H1 (cell line): ENCODE data around the gene EMX1. TPM values are rescaled to one million over a fixed set of nuclear protein-coding genes. Genes with fewer than 3 reads are reported as not detected.

Experiments
- CHD1 ChIP-seq: IDR thresholded peaks from 2 replicates; pipeline ENCODE4 v1.6.1; 2012; ENCODE audit warnings: low read depth, low read length, improper control_type of control experiment
- RNF2 ChIP-seq: fragments of 200-900, 300-1000 bp; sonication (generic); IDR thresholded peaks from 2 replicates; pipeline ENCODE4 v1.7.1; 2016; ENCODE audit warnings: borderline replicate concordance, low read depth, mild to moderate bottlenecking, antibody characterized with exemption, low read length; ENCODE audit not compliant: poor library complexity, severe bottlenecking; ENCODE audit errors: missing control alignments
- SUZ12 ChIP-seq: fragments of 200-600 bp; sonication (generic); IDR thresholded peaks from 2 replicates; pipeline ENCODE4 v1.6.1; 2012; ENCODE audit warnings: mild to moderate bottlenecking, inconsistent platforms, low read length, moderate library complexity, mixed read lengths
- TAF1 ChIP-seq: IDR thresholded peaks from 2 replicates; pipeline ENCODE4 v1.6.1; 2011; ENCODE audit warnings: mild to moderate bottlenecking, low read depth, low read length
- polyA plus RNA-seq, 7 experiments: library from polyadenylated mRNA; depleted of rRNA in 3 of 7; stranded (reverse) in 5 of 7; unstranded in 2 of 7; fragments of >200 nt in 5 of 7; fragments of 200-250 nt in 2 of 7; gene quantifications; 1 replicate in 5 of 7; 2 replicates in 1 of 7; 4 replicates in 1 of 7; pipeline versions ENCODE4 v1.2.1 to v1.2.3, GENCODE V29; 2011 to 2013; ENCODE audit warnings: missing spikeins in 2 of 7, mixed read lengths in 2 of 7
- total RNA-seq: library from RNA; stranded (reverse); fragmentation: NEBNext Ultra II Directional; extraction: Animal tissue kit (Norgen Biotek cat#: 25700); gene quantifications from 2 replicates; pipeline ENCODE4 v1.2.1, GENCODE V29; 2021
- TF ChIP-seq, protein P1 (sequence below): fragments of 300-600 bp; sonication (generic); IDR thresholded peaks from 2 replicates; pipeline ENCODE4 v1.7.1; 2012; ENCODE audit warnings: low read length, moderate library complexity, mild to moderate bottlenecking, inconsistent platforms; ENCODE audit not compliant: insufficient replicate concordance
- TF ChIP-seq, protein P2 (sequence below): IDR thresholded peaks from 2 replicates; pipeline ENCODE4 v1.6.1; 2012; ENCODE audit warnings: inconsistent platforms

EMX1 gene
- total and polyA plus RNA-seq, 2 of the 8 experiments (the other 6 are each of a cell fraction or from before 2014, with no cell fraction given): 2.4 to 4.9 TPM

DNA sequence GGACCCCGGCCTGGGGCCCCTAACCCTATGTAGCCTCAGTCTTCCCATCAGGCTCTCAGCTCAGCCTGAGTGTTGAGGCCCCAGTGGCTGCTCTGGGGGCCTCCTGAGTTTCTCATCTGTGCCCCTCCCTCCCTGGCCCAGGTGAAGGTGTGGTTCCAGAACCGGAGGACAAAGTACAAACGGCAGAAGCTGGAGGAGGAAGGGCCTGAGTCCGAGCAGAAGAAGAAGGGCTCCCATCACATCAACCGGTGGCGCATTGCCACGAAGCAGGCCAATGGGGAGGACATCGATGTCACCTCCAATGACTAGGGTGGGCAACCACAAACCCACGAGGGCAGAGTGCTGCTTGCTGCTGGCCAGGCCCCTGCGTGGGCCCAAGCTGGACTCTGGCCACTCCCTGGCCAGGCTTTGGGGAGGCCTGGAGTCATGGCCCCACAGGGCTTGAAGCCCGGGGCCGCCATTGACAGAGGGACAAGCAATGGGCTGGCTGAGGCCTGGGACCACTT, 16.4 kb downstream of the EMX1 start (continued):
- TF ChIP-seq, protein P1, sequence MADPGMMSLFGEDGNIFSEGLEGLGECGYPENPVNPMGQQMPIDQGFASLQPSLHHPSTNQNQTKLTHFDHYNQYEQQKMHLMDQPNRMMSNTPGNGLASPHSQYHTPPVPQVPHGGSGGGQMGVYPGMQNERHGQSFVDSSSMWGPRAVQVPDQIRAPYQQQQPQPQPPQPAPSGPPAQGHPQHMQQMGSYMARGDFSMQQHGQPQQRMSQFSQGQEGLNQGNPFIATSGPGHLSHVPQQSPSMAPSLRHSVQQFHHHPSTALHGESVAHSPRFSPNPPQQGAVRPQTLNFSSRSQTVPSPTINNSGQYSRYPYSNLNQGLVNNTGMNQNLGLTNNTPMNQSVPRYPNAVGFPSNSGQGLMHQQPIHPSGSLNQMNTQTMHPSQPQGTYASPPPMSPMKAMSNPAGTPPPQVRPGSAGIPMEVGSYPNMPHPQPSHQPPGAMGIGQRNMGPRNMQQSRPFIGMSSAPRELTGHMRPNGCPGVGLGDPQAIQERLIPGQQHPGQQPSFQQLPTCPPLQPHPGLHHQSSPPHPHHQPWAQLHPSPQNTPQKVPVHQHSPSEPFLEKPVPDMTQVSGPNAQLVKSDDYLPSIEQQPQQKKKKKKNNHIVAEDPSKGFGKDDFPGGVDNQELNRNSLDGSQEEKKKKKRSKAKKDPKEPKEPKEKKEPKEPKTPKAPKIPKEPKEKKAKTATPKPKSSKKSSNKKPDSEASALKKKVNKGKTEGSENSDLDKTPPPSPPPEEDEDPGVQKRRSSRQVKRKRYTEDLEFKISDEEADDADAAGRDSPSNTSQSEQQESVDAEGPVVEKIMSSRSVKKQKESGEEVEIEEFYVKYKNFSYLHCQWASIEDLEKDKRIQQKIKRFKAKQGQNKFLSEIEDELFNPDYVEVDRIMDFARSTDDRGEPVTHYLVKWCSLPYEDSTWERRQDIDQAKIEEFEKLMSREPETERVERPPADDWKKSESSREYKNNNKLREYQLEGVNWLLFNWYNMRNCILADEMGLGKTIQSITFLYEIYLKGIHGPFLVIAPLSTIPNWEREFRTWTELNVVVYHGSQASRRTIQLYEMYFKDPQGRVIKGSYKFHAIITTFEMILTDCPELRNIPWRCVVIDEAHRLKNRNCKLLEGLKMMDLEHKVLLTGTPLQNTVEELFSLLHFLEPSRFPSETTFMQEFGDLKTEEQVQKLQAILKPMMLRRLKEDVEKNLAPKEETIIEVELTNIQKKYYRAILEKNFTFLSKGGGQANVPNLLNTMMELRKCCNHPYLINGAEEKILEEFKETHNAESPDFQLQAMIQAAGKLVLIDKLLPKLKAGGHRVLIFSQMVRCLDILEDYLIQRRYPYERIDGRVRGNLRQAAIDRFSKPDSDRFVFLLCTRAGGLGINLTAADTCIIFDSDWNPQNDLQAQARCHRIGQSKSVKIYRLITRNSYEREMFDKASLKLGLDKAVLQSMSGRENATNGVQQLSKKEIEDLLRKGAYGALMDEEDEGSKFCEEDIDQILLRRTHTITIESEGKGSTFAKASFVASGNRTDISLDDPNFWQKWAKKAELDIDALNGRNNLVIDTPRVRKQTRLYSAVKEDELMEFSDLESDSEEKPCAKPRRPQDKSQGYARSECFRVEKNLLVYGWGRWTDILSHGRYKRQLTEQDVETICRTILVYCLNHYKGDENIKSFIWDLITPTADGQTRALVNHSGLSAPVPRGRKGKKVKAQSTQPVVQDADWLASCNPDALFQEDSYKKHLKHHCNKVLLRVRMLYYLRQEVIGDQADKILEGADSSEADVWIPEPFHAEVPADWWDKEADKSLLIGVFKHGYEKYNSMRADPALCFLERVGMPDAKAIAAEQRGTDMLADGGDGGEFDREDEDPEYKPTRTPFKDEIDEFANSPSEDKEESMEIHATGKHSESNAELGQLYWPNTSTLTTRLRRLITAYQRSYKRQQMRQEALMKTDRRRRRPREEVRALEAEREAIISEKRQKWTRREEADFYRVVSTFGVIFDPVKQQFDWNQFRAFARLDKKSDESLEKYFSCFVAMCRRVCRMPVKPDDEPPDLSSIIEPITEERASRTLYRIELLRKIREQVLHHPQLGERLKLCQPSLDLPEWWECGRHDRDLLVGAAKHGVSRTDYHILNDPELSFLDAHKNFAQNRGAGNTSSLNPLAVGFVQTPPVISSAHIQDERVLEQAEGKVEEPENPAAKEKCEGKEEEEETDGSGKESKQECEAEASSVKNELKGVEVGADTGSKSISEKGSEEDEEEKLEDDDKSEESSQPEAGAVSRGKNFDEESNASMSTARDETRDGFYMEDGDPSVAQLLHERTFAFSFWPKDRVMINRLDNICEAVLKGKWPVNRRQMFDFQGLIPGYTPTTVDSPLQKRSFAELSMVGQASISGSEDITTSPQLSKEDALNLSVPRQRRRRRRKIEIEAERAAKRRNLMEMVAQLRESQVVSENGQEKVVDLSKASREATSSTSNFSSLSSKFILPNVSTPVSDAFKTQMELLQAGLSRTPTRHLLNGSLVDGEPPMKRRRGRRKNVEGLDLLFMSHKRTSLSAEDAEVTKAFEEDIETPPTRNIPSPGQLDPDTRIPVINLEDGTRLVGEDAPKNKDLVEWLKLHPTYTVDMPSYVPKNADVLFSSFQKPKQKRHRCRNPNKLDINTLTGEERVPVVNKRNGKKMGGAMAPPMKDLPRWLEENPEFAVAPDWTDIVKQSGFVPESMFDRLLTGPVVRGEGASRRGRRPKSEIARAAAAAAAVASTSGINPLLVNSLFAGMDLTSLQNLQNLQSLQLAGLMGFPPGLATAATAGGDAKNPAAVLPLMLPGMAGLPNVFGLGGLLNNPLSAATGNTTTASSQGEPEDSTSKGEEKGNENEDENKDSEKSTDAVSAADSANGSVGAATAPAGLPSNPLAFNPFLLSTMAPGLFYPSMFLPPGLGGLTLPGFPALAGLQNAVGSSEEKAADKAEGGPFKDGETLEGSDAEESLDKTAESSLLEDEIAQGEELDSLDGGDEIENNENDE: no peak
- no peak for TF ChIP-seq TAF1
- TF ChIP-seq CHD1: no peak
- TF ChIP-seq, protein P2, sequence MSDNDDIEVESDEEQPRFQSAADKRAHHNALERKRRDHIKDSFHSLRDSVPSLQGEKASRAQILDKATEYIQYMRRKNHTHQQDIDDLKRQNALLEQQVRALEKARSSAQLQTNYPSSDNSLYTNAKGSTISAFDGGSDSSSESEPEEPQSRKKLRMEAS: no peak
- no peak for TF ChIP-seq SUZ12
- no peak for TF ChIP-seq RNF2
